HCEC 1CT (cell line): Measurements from ENCODE around the gene OTX1.
"Not testable (repeated sequence)": the region's sequence is repeated elsewhere in the genome, so short reads cannot be mapped to it uniquely, and the experiment has no call there.

Experiments used
- DNase-seq: peaks from one replicate; pipeline ENCODE4 v3.0.0-alpha.2; 2017

Gene OTX1

GRCh38 chr2:63059793-63060471 lies 9.3 kb downstream of the OTX1 start:
- no peak for DNase-seq

GRCh38 chr2:63060472-63060991 lies 9.9 kb downstream of the OTX1 start:
- DNase-seq, result no peak

GRCh38 chr2:63064197-63064596 lies 13.6 kb downstream of the OTX1 start:
- DNase-seq, result no peak

GRCh38 chr2:63064661-63065060 lies 14.0 kb downstream of the OTX1 start:
- DNase-seq, result no peak

- no peak for DNase-seq
Measured at GRCh38 chr2:63066265-63066664, 15.6 kb downstream of the OTX1 start.

GRCh38 chr2:63066838-63067237 lies 16.2 kb downstream of the OTX1 start:
- no peak for DNase-seq

GRCh38 chr2:63071664-63072063 lies 21.0 kb downstream of the OTX1 start:
- DNase-seq, result no peak

- no peak for DNase-seq
Measured at GRCh38 chr2:63073994-63074393, 23.4 kb downstream of the OTX1 start.

- DNase-seq, result not testable (repeated sequence)
Measured at GRCh38 chr2:63074399-63074798, 23.8 kb downstream of the OTX1 start.

GRCh38 chr2:63078852-63079606 lies 28.4 kb downstream of the OTX1 start:
- DNase-seq, result peak; percentile 5

- no peak for DNase-seq
Measured at GRCh38 chr2:63081404-63081803, 30.8 kb downstream of the OTX1 start.

- no peak for DNase-seq
Measured at GRCh38 chr2:63086687-63087086, 36.1 kb downstream of the OTX1 start.

- DNase-seq, result no peak
Measured at GRCh38 chr2:63092401-63092800, 41.8 kb downstream of the OTX1 start.

GRCh38 chr2:63092857-63093256 lies 42.2 kb downstream of the OTX1 start:
- no peak for DNase-seq

GRCh38 chr2:63093502-63093901 lies 42.9 kb downstream of the OTX1 start:
- DNase-seq, result no peak

- DNase-seq, result no peak
Measured at GRCh38 chr2:63096491-63096890, 45.9 kb downstream of the OTX1 start.

- no peak for DNase-seq
Measured at GRCh38 chr2:63099032-63099431, 48.4 kb downstream of the OTX1 start.

GRCh38 chr2:63101954-63102353 lies 51.3 kb downstream of the OTX1 start:
- no peak for DNase-seq

- DNase-seq, result no peak
Measured at GRCh38 chr2:63104482-63104881, 53.9 kb downstream of the OTX1 start.
